K562 (cell line): ENCODE results near the gene ATP6V1F. TPM values are rescaled to one million over a fixed set of nuclear protein-coding genes. Genes with fewer than 3 reads are reported as not detected.

ENCODE experiments used
- COPS2 ChIP-seq: fragments of 450-650 bp; conservative IDR thresholded peaks from 2 replicates; pipeline ENCODE4 v1.6.1; 2016; ENCODE audit warnings: mild to moderate bottlenecking, moderate library complexity
- CTBP1 ChIP-seq: fragments of 450-650 bp; IDR thresholded peaks from 2 replicates; pipeline ENCODE4 v1.6.1; 2016; ENCODE audit warnings: borderline replicate concordance
- E2F5 ChIP-seq: sonication (generic); formaldehyde crosslinking; IDR thresholded peaks from 2 replicates; pipeline ENCODE4 v1.8.0; 2022; ENCODE audit warnings: mild to moderate bottlenecking, missing genetic modification reagents
- ETV6 ChIP-seq, 3 experiments: fragments of 150-350 bp in 1 of 3; sonication (generic) in 1 of 3; formaldehyde crosslinking in 1 of 3; IDR thresholded peaks; 2 replicates each; pipeline versions ENCODE4 v1.6.1 to v1.8.0; 2014 to 2022; ENCODE audit warnings: borderline replicate concordance in 2 of 3, low read depth in 2 of 3, antibody characterized with exemption in 1 of 3, low read length in 1 of 3, mild to moderate bottlenecking in 1 of 3, missing genetic modification reagents in 1 of 3
- HMGN3 ChIP-seq: IDR thresholded peaks from 2 replicates; pipeline ENCODE4 v1.6.1; 2011; ENCODE audit warnings: borderline replicate concordance, low read depth, mild to moderate bottlenecking, mixed read lengths, low read length; ENCODE audit not compliant: insufficient read length; ENCODE audit errors: extremely low read depth
- JUN ChIP-seq, 2 experiments: sonication (generic) in 1 of 2; formaldehyde crosslinking in 1 of 2; IDR thresholded peaks; 2 replicates each; pipeline versions ENCODE4 v1.6.1 to v1.8.0; 2012 to 2022; ENCODE audit warnings: borderline replicate concordance in 2 of 2, mild to moderate bottlenecking in 2 of 2, improper control_type of control experiment in 1 of 2, low read depth in 1 of 2, low read length in 1 of 2, missing genetic modification reagents in 1 of 2
- MEF2D ChIP-seq: conservative IDR thresholded peaks from 2 replicates; pipeline ENCODE4 v1.6.1; 2016; ENCODE audit warnings: low read depth, missing genetic modification characterization, missing compliant biosample characterization
- PBX2 ChIP-seq, 2 experiments: IDR thresholded peaks in 1 of 2; conservative IDR thresholded peaks in 1 of 2; 2 replicates each; pipeline ENCODE4 v1.6.1; 2016; ENCODE audit warnings: low read depth in 2 of 2, mild to moderate bottlenecking in 1 of 2, missing compliant biosample characterization in 1 of 2, missing genetic modification characterization in 1 of 2, moderate library complexity in 1 of 2
- POLR2AphosphoS5 ChIP-seq: IDR thresholded peaks from 2 replicates; pipeline ENCODE4 v1.6.1; 2011; ENCODE audit warnings: mild to moderate bottlenecking, low read depth, low read length, moderate library complexity; ENCODE audit not compliant: control insufficient read depth, insufficient read depth
- RAD51 ChIP-seq: fragments of 450-650 bp; IDR thresholded peaks from 2 replicates; pipeline ENCODE4 v1.7.1; 2016; ENCODE audit warnings: low read depth, mild to moderate bottlenecking, borderline replicate concordance
- SMARCA4 ChIP-seq: fragments of 450-650 bp; IDR thresholded peaks from 2 replicates; pipeline ENCODE4 v1.6.1; 2016
- SNAPC5 ChIP-seq: fragments of 250-450 bp; sonication (Bioruptor Pico); IDR thresholded peaks from 2 replicates; pipeline ENCODE4 v1.8.0; 2021; ENCODE audit warnings: moderate library complexity, mild to moderate bottlenecking, inconsistent platforms
- SREBF2 ChIP-seq: sonication (generic); formaldehyde crosslinking; IDR thresholded peaks from 2 replicates; pipeline ENCODE4 v1.4.0; 2020; ENCODE audit warnings: mild to moderate bottlenecking, missing genetic modification reagents
- TAF1 ChIP-seq: IDR thresholded peaks from 2 replicates; pipeline ENCODE4 v1.6.1; 2011; ENCODE audit warnings: mild to moderate bottlenecking, low read length, moderate library complexity; ENCODE audit not compliant: insufficient read depth, control insufficient read depth, severe bottlenecking; ENCODE audit errors: extremely low read depth
- TEAD4 ChIP-seq, 2 experiments: sonication (generic) in 1 of 2; formaldehyde crosslinking in 1 of 2; IDR thresholded peaks; 2 replicates each; pipeline versions ENCODE4 v1.6.1 to v1.8.0; 2012 to 2022; ENCODE audit warnings: borderline replicate concordance in 1 of 2, inconsistent platforms in 1 of 2, low read length in 1 of 2, mild to moderate bottlenecking in 1 of 2, missing genetic modification reagents in 1 of 2
- TGIF2 ChIP-seq: sonication (generic); formaldehyde crosslinking; IDR thresholded peaks from 2 replicates; pipeline ENCODE4 v1.8.1; 2022; ENCODE audit warnings: mild to moderate bottlenecking, missing genetic modification reagents, moderate library complexity
- ZBTB43 ChIP-seq: sonication (generic); formaldehyde crosslinking; IDR thresholded peaks from 2 replicates; pipeline ENCODE4 v1.8.0; 2023; ENCODE audit warnings: mild to moderate bottlenecking, missing genetic modification reagents
- ZFP36 ChIP-seq: fragments of 150-350 bp; IDR thresholded peaks from 2 replicates; pipeline ENCODE4 v1.6.1; 2018; ENCODE audit warnings: low read length, low read depth; ENCODE audit not compliant: partially characterized antibody
- ZKSCAN1 ChIP-seq: fragments of 150-350 bp; IDR thresholded peaks from 2 replicates; pipeline ENCODE4 v1.6.1; 2016; ENCODE audit warnings: low read depth, low read length
- ZNF77 ChIP-seq: fragments of 250-450 bp; sonication (Bioruptor Pico); IDR thresholded peaks from 2 replicates; pipeline ENCODE4 v1.5.0; 2020
- polyA plus RNA-seq, 8 experiments: library from polyadenylated mRNA; depleted of rRNA in 4 of 8; stranded (reverse) in 5 of 8; unstranded in 3 of 8; fragments of >200 nt; fragmentation: Nextera tagmentation in 2 of 8; fragmentation: Illumina TruSeq in 1 of 8; extraction: Ambion mirVana in 2 of 8; extraction: Trizol in 1 of 8; gene quantifications; 2 replicates each; pipeline versions ENCODE4 v1.2.1 to v1.2.3, GENCODE V29; 2011 to 2014; ENCODE audit warnings: inconsistent platforms in 1 of 8, missing spikeins in 1 of 8
- total RNA-seq, 7 experiments: library from RNA; depleted of rRNA in 6 of 7; stranded (reverse); fragments of >200 nt in 6 of 7; fragmentation: Illumina TruSeq in 2 of 7; extraction: Trizol in 2 of 7; gene quantifications; 2 replicates each; pipeline versions ENCODE4 v1.2.1 to v1.2.3, GENCODE V29; 2011 to 2021; ENCODE audit warnings: low replicate concordance in 1 of 7

The ATP6V1F gene
- total and polyA plus RNA-seq, 9 of the 15 experiments (the other 6 are each of a cell fraction or from before 2014, with no cell fraction given) = 206 to 1,123 (median 542) TPM

- TF ChIP-seq JUN (IDR thresholded peaks at IDR 0.05; ENCODE audit: borderline replicate concordance, low read depth, low read length) (peak; percentile 89), JUN (CRISPR knock-in tag; IDR thresholded peaks at IDR 0.05; ENCODE audit: borderline replicate concordance) (no peak), SNAPC5 (no peak), E2F5 (CRISPR knock-in tag) (no peak), TEAD4 (IDR thresholded peaks at IDR 0.05; ENCODE audit: low read length) (no peak), TEAD4 (CRISPR knock-in tag; IDR thresholded peaks at IDR 0.05; ENCODE audit: borderline replicate concordance) (no peak), RAD51 (no peak), HMGN3 (no peak), PBX2 (CRISPR knock-in tag; IDR thresholded peaks at IDR 0.05; ENCODE audit: low read depth) (no peak), PBX2 (tag; conservative IDR thresholded peaks at IDR 0.05; ENCODE audit: low read depth) (no peak), ETV6 (IDR thresholded peaks at IDR 0.05; ENCODE audit: borderline replicate concordance in 1 of 2, low read depth in 2 of 2, low read length in 1 of 2) (no peak), ETV6 (CRISPR knock-in tag; IDR thresholded peaks at IDR 0.05; ENCODE audit: borderline replicate concordance) (no peak), MEF2D (no peak), SMARCA4 (peak; percentile 65; the same call in 1 of the 2 replicates), TAF1 (no peak), SREBF2 (CRISPR knock-in tag) (no peak), ZBTB43 (CRISPR knock-in tag) (no peak), ZKSCAN1 (peak; percentile 47; the same call in 1 of the 2 replicates), TGIF2 (no peak), ZNF77 (no peak), POLR2AphosphoS5 (no peak), ZFP36 (peak; percentile 28), CTBP1 (no peak; the same call in 1 of the 2 replicates), COPS2 (no peak)
Observed at GRCh38 chr7:128902761-128903585, 40.3 kb downstream of the ATP6V1F start (continued).
